GM18507 (cell line): ENCODE data around the gene TAS1R1.
A peak's percentile ranks its signal among the peaks of the same experiment; 100 is the strongest.

ENCODE experiments used
- DNase-seq: peaks from one replicate; pipeline ENCODE4 v3.0.0; 2011; ENCODE audit warnings: low read depth; ENCODE audit not compliant: insufficient read length; ENCODE audit errors: extremely low spot score
- FAIRE-seq: peaks from 2 replicates; lab custom pipeline; 2011; peaks lifted over from hg19 to GRCh38; lab: Jason Lieb, UNC

Gene TAS1R1

GRCh38 chr1:6560267-6560666 lies 5.2 kb downstream of the TAS1R1 start:
- FAIRE-seq (no peak), DNase-seq (no peak)

GRCh38 chr1:6569033-6569432 lies 13.9 kb downstream of the TAS1R1 start:
- no peak for DNase-seq
- FAIRE-seq = no peak

- DNase-seq (no peak), FAIRE-seq (no peak)
Measured at GRCh38 chr1:6570100-6570499, 15.0 kb downstream of the TAS1R1 start.

GRCh38 chr1:6570987-6571386 lies 15.9 kb downstream of the TAS1R1 start:
- DNase-seq (no peak), FAIRE-seq (no peak)

GRCh38 chr1:6572653-6573383 lies 17.7 kb downstream of the TAS1R1 start:
- FAIRE-seq (no peak), DNase-seq (no peak)

GRCh38 chr1:6574025-6574620 lies 19.0 kb downstream of the TAS1R1 start:
- no peak for FAIRE-seq
- DNase-seq = no peak

GRCh38 chr1:6574818-6575217 lies 19.7 kb downstream of the TAS1R1 start:
- FAIRE-seq = no peak

GRCh38 chr1:6577831-6578525 lies 22.9 kb downstream of the TAS1R1 start:
- FAIRE-seq = no peak
- no peak for DNase-seq

More at GRCh38 chr1:6574818-6575217, 19.7 kb downstream of the TAS1R1 start:
- no peak for DNase-seq

GRCh38 chr1:6578624-6579373 lies 23.7 kb downstream of the TAS1R1 start:
- no peak for DNase-seq
- FAIRE-seq = no peak

- peak; percentile 100 for DNase-seq
- peak; percentile 99 for FAIRE-seq
Measured at GRCh38 chr1:6579374-6580118, 24.4 kb downstream of the TAS1R1 start, which contains the start of gene ZBTB48. Gene ZBTB48 (plus strand): TSS chr1:6579994. CDS start chr1:6580610, 616 bp downstream.

- DNase-seq (no peak), FAIRE-seq (no peak)
Measured at GRCh38 chr1:6580119-6580592, 25.0 kb downstream of the TAS1R1 start.

- FAIRE-seq (no peak), DNase-seq (no peak)
Measured at GRCh38 chr1:6580593-6581409, 25.7 kb downstream of the TAS1R1 start.

- FAIRE-seq = no peak
- DNase-seq = no peak
Measured at GRCh38 chr1:6581561-6582305, 26.6 kb downstream of the TAS1R1 start.

GRCh38 chr1:6582370-6582769 lies 27.3 kb downstream of the TAS1R1 start:
- DNase-seq = no peak
- no peak for FAIRE-seq

- FAIRE-seq = no peak
- no peak for DNase-seq
Measured at GRCh38 chr1:6584126-6585080, 29.3 kb downstream of the TAS1R1 start.

GRCh38 chr1:6585081-6585722 lies 30.1 kb downstream of the TAS1R1 start:
- DNase-seq (no peak), FAIRE-seq (no peak)
